Left ventricle myocardium inferior (tissue), 1 donor: Measurements from ENCODE around the gene RALGDS. TPM values are rescaled to one million over a fixed set of nuclear protein-coding genes. Genes with fewer than 3 reads are reported as not detected.

Source experiments
- DNase-seq: peaks from one replicate; pipeline ENCODE4 v3.0.0-alpha.2; 2020
- H3K27ac ChIP-seq: fragments of 200-600 bp; replicated peaks from 2 replicates; pipeline ENCODE4 v1.8.0; 2021
- H3K27me3 ChIP-seq: fragments of 200-600 bp; 2 replicates; pipeline ENCODE4 v1.8.0; 2021; ENCODE audit warnings: low read depth
- H3K36me3 ChIP-seq: fragments of 200-600 bp; 2 replicates; pipeline ENCODE4 v1.8.0; 2021
- H3K4me1 ChIP-seq: fragments of 200-600 bp; 2 replicates; pipeline ENCODE4 v1.8.0; 2021
- H3K4me3 ChIP-seq: fragments of 200-600 bp; 2 replicates; pipeline ENCODE4 v1.8.0; 2021; ENCODE audit warnings: mild to moderate bottlenecking, moderate library complexity
- H3K9me3 ChIP-seq: fragments of 200-600 bp; replicated peaks from 2 replicates; pipeline ENCODE4 v1.8.0; 2021
- intact Hi-C: fragments of 100-400 bp; cut with micrococcal nuclease; formaldehyde crosslinking; loops from one replicate; pipeline ENCODE4 v1.11.0; 2022
- total RNA-seq: library from RNA; stranded (reverse); fragmentation: NEBNext Ultra II Directional; extraction: Animal tissue kit (Norgen Biotek cat#: 25700); gene quantifications from one replicate; pipeline ENCODE4 v1.2.1, GENCODE V29; 2021
- TF ChIP-seq, protein P1 (sequence below): fragments of 200-600 bp; IDR thresholded peaks from 2 replicates; pipeline ENCODE4 v1.8.0; 2021; ENCODE audit warnings: antibody characterized with exemption, mild to moderate bottlenecking, borderline replicate concordance
- donor health status: DM: no; HTN: yes; CAD: no; lungs with severe emphysema.

The RALGDS gene
- total RNA-seq, 1 donor from 2014 or later = 24.6 TPM

DNA sequence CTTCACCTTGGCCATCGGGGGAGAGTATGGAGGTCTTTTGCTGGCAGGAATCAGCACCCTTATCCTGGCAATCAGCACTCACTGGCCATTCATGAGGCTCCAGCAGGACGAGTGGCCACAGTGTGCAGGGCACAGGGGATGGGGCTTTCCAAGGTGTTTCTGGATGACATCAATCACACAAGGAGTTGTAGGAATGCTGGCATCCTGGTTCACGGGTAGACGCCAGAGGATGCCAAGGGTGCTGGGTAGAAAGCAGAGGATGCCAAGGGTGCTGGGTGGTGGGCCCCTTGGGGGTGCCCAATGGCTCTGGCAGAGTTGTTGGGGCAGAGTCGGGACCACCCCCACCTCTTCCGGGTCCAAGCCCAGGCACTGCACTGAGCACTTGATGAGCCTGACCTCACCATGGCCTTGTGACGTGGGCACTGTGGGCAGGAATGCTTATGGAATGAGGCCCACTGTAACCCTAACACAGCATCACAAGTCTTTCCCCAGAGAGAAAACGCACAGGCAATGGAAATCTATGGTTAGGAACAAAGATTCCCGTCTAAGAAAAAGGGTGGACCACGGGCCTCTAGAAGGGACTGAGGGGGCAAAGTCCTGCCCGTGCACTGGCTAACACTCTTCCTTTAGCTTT is 30.2 kb downstream of the RALGDS start:
- intact Hi-C loops = no loop called here
- Histone ChIP-seq H3K36me3 (peaks cover 5% of the 10 kb centered on the region), H3K27me3 (no peaks in the 10 kb centered on the region), H3K27ac (peak overlapping the region; percentile 33), H3K4me3 (no peak overlapping the region), H3K4me1 (peaks cover 19% of the 10 kb centered on the region), H3K9me3 (peaks cover 14% of the 10 kb centered on the region)
- no peak for DNase-seq
- TF ChIP-seq, protein P1, sequence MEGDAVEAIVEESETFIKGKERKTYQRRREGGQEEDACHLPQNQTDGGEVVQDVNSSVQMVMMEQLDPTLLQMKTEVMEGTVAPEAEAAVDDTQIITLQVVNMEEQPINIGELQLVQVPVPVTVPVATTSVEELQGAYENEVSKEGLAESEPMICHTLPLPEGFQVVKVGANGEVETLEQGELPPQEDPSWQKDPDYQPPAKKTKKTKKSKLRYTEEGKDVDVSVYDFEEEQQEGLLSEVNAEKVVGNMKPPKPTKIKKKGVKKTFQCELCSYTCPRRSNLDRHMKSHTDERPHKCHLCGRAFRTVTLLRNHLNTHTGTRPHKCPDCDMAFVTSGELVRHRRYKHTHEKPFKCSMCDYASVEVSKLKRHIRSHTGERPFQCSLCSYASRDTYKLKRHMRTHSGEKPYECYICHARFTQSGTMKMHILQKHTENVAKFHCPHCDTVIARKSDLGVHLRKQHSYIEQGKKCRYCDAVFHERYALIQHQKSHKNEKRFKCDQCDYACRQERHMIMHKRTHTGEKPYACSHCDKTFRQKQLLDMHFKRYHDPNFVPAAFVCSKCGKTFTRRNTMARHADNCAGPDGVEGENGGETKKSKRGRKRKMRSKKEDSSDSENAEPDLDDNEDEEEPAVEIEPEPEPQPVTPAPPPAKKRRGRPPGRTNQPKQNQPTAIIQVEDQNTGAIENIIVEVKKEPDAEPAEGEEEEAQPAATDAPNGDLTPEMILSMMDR = no peak

DNA sequence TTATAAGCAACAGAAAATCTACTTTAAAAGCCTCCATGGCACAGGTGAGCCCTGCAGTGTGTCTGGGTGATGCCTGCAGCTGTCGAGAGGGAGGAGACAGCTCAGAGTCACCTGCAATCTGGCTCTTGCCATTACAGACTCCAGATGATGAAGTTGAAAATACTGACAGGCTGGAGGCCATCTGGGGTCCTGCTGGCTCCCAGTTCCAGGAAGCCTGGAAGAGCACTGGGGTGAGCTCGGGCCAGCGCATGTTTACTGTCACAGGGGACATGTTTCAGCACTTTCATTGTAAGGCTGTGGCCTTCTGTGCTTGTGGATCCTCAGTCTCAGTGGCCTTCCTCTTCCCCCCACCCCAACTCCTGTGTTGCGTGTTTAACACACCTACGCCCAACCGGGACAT is 30.9 kb downstream of the RALGDS start:
- no peaks in the 10 kb centered on the region for H3K36me3 ChIP-seq
- H3K4me3 ChIP-seq = no peak overlapping the region
- DNase-seq = no peak
- peak overlapping the region; percentile 33 for H3K27ac ChIP-seq
- intact Hi-C loops = no loop called here
- peaks cover 7% of the 10 kb centered on the region for H3K9me3 ChIP-seq
- TF ChIP-seq, protein P1 = no peak
- H3K27me3 ChIP-seq = no peaks in the 10 kb centered on the region
- peaks cover 19% of the 10 kb centered on the region for H3K4me1 ChIP-seq

- Histone ChIP-seq H3K4me3 (no peak overlapping the region), H3K9me3 (no peaks in the 10 kb centered on the region), H3K36me3 (no peaks in the 10 kb centered on the region), H3K4me1 (peaks cover 19% of the 10 kb centered on the region), H3K27ac (peak overlapping the region; percentile 5), H3K27me3 (no peaks in the 10 kb centered on the region)
- TF ChIP-seq, protein P1 = no peak
- intact Hi-C loops = no loop called here
- DNase-seq = no peak
Observed at GRCh38 chr9:133089271-133089671, 31.8 kb downstream of the RALGDS start.

- intact Hi-C loops = no loop called here
- Histone ChIP-seq H3K27me3 (no peaks in the 10 kb centered on the region), H3K27ac (no peak overlapping the region), H3K4me3 (no peak overlapping the region), H3K36me3 (no peaks in the 10 kb centered on the region), H3K9me3 (no peaks in the 10 kb centered on the region), H3K4me1 (peaks cover 19% of the 10 kb centered on the region)
- TF ChIP-seq, protein P1 = no peak
- DNase-seq = no peak
Observed at GRCh38 chr9:133088756-133089155, 32.3 kb downstream of the RALGDS start.

DNA sequence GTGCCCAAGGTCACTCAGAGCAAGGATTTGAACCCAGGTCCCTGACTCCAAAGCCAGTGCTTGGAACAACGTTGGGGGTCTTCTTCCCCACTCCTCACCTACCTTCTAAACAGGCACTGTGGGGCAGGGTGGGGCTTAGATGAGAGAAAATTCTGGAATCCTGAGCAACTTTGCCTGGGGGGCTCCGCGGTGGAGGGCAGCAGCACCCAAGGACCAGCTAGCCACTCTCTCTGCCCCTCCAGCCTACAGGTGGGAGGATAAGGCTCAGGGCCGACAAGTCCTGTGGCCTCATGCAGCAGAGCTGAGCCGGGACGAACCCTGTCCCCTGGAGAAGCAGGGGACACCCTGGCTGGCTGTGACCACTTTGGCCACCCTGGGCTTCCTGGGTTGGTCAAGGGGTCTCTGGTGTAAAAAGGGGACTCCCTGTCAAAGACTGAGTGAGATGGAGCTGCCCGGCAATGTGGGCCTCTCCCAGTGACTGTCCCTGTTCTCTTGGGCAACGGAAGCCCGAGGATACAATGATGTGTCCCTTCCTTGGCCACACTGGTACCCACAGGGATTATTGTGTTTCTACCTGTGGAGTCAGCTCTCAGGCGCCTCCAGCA is 32.8 kb downstream of the RALGDS start:
- Histone ChIP-seq H3K27me3 (no peaks in the 10 kb centered on the region), H3K4me1 (peaks cover 19% of the 10 kb centered on the region), H3K9me3 (no peaks in the 10 kb centered on the region), H3K36me3 (no peaks in the 10 kb centered on the region), H3K27ac (no peak overlapping the region), H3K4me3 (no peak overlapping the region)
- no peak for DNase-seq
- intact Hi-C loops = no loop called here
- TF ChIP-seq, protein P1 = no peak
